PC-3 (cell line): Measurements from ENCODE around the gene TOMM20L. TPM values are rescaled to one million over a fixed set of nuclear protein-coding genes. Genes with fewer than 3 reads are reported as not detected.

ENCODE experiments used
- ATAC-seq: fragments of 200-7000 bp; cut with Tn5 transposase; 2 replicates; pipeline ENCODE4 v1.9.1; 2020; ENCODE audit warnings: mild to moderate bottlenecking, moderate library complexity
- BruUV-seq: library from RNA; stranded (reverse); fragments of 400-500 nt; replicated peaks from 2 replicates; lab custom pipeline; 2021; lab: Mats Ljungman, UMichigan
- CTCF ChIA-PET: fragments of 300-600 bp; sonication (Branson Sonifier 250); formaldehyde crosslinking; loops from one replicate; lab custom pipeline; 2022; ENCODE audit warnings: antibody characterized with exemption; lab: Charles Lee
- POLR2A ChIA-PET: fragments of 300-600 bp; sonication (Branson Sonifier 250); formaldehyde crosslinking; loops from one replicate; lab custom pipeline; 2022; ENCODE audit warnings: antibody characterized with exemption; ENCODE audit not compliant: unreplicated experiment; lab: Charles Lee
- DNase-seq: peaks from one replicate; pipeline ENCODE4 v3.0.0-alpha.2; 2015
- H2AFZ ChIP-seq: fragments of 300-600 bp; sonication (generic); 2 replicates; pipeline ENCODE4 v1.6.0; 2016; ENCODE audit warnings: antibody characterized with exemption, low read length
- H3F3A ChIP-seq: fragments of 300-600 bp; sonication (generic); one replicate; pipeline ENCODE4 v1.6.0; 2017; ENCODE audit warnings: antibody characterized with exemption, low read length, control low read depth, mild to moderate bottlenecking; ENCODE audit not compliant: unreplicated experiment
- H3K27ac ChIP-seq: fragments of 300-600 bp; sonication (generic); 2 replicates; pipeline ENCODE4 v1.5.1; 2016; ENCODE audit warnings: mild to moderate bottlenecking, low read length
- H3K27me3 ChIP-seq: fragments of 300-600 bp; sonication (generic); 2 replicates; pipeline ENCODE4 v1.6.1; 2016; ENCODE audit warnings: low read length, mixed read lengths
- H3K36me3 ChIP-seq: fragments of 300-600 bp; sonication (generic); 2 replicates; pipeline ENCODE4 v1.6.1; 2016; ENCODE audit warnings: low read depth, mixed run types, low read length, mixed read lengths
- H3K4me1 ChIP-seq: fragments of 300-600 bp; sonication (generic); 2 replicates; pipeline ENCODE4 v1.5.1; 2016; ENCODE audit warnings: low read length; ENCODE audit not compliant: insufficient read depth
- H3K4me2 ChIP-seq: fragments of 300-600 bp; sonication (generic); 2 replicates; pipeline ENCODE4 v1.6.0; 2016; ENCODE audit warnings: low read length
- H3K4me3 ChIP-seq: fragments of 300-600 bp; sonication (generic); 2 replicates; pipeline ENCODE4 v1.5.1; 2016; ENCODE audit warnings: mild to moderate bottlenecking, low read length, mixed read lengths
- H3K79me2 ChIP-seq: fragments of 300-600 bp; sonication (generic); 2 replicates; pipeline ENCODE4 v1.6.1; 2017; ENCODE audit warnings: low read length, mixed read lengths
- H3K9ac ChIP-seq: fragments of 300-600 bp; sonication (generic); 2 replicates; pipeline ENCODE4 v1.6.0; 2016; ENCODE audit warnings: mild to moderate bottlenecking, low read length
- H3K9me2 ChIP-seq: fragments of 300-600 bp; sonication (generic); replicated peaks from 2 replicates; pipeline ENCODE4 v1.6.1; 2016; ENCODE audit warnings: mixed run types, low read length, mixed read lengths
- H3K9me3 ChIP-seq: fragments of 300-600 bp; sonication (generic); 2 replicates; pipeline ENCODE4 v1.6.1; 2016; ENCODE audit warnings: low read length, mixed read lengths
- H4K20me1 ChIP-seq: fragments of 300-600 bp; sonication (generic); 2 replicates; pipeline ENCODE4 v1.6.1; 2016; ENCODE audit warnings: low read length, mixed read lengths
- EZH2 ChIP-seq: fragments of 300-600 bp; sonication (generic); IDR thresholded peaks from one replicate; pipeline ENCODE4 v1.6.1; 2017; ENCODE audit warnings: antibody characterized with exemption, mild to moderate bottlenecking, low read length; ENCODE audit not compliant: unreplicated experiment
- EZH2phosphoT487 ChIP-seq: fragments of 300-600 bp; sonication (generic); IDR thresholded peaks from 2 replicates; pipeline ENCODE4 v1.6.1; 2018; ENCODE audit warnings: mild to moderate bottlenecking, antibody characterized with exemption, low read length, borderline replicate concordance
- intact Hi-C: fragments of 100-400 bp; cut with micrococcal nuclease; formaldehyde crosslinking; loops from 2 replicates; pipeline ENCODE4 v1.9.0; 2023
- total RNA-seq: library from RNA; depleted of rRNA; stranded (reverse); fragments of >200 nt; gene quantifications from 2 replicates; pipeline ENCODE4 v1.2.3, GENCODE V29; 2014
- TF ChIP-seq, protein P1 (sequence below): fragments of 300-600 bp; sonication (generic); conservative IDR thresholded peaks from 2 replicates; pipeline ENCODE4 v1.5.1; 2017; ENCODE audit warnings: antibody characterized with exemption, low read depth, mild to moderate bottlenecking, low read length

TOMM20L gene
- total RNA-seq, 1 experiment from 2014 or later: not detected

GRCh38 chr14:58368956-58369355 lies 26.8 kb upstream of the TOMM20L start:
- no peaks in the 10 kb centered on the region for H3K9me3 ChIP-seq
- POLR2A ChIA-PET: no interaction called here

DNA sequence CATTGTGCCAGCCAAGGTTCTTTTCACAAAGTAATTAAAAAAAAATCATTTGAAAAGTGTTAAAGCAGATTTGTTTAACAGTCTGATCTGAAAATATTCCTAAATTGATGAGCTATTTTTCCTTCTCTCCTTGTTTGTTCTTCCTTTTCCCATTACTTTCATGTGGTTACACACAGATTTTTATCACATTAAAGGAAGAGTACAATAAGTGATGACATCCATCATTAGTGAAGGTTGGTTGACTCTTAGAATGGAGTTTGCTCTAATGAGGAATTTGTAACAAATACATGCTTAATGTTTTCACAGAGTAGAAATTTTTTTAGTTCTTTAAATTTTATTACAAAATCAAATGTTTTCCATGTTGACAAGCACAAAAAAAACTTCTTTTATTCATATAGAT lies 18.9 kb upstream of the TOMM20L start:
- CTCF ChIA-PET: no interaction called here
- H3K27me3 ChIP-seq: no peaks in the 10 kb centered on the region
- H3K4me1 ChIP-seq: no peaks in the 10 kb centered on the region
- H3K4me3 ChIP-seq: no peak overlapping the region
- intact Hi-C loops: no loop called here
- H3K9me2 ChIP-seq: no peaks in the 10 kb centered on the region
- DNase-seq (no peak), ATAC-seq (no peak)
- H3K9me3 ChIP-seq: no peaks in the 10 kb centered on the region
- H2AFZ ChIP-seq: no peak overlapping the region
- H3K27ac ChIP-seq: no peak overlapping the region
- H3F3A ChIP-seq: no peaks in the 10 kb centered on the region
- no peak overlapping the region for H3K9ac ChIP-seq
- H3K36me3 ChIP-seq: peaks cover 8% of the 10 kb centered on the region; the same call in 1 of the 2 replicates
- H3K4me2 ChIP-seq: no peak overlapping the region
- BruUV-seq: no TSS peak
- POLR2A ChIA-PET: no interaction called here
- no peaks in the 10 kb centered on the region for H3K79me2 ChIP-seq
- H4K20me1 ChIP-seq: no peaks in the 10 kb centered on the region
- TF ChIP-seq, protein P1, sequence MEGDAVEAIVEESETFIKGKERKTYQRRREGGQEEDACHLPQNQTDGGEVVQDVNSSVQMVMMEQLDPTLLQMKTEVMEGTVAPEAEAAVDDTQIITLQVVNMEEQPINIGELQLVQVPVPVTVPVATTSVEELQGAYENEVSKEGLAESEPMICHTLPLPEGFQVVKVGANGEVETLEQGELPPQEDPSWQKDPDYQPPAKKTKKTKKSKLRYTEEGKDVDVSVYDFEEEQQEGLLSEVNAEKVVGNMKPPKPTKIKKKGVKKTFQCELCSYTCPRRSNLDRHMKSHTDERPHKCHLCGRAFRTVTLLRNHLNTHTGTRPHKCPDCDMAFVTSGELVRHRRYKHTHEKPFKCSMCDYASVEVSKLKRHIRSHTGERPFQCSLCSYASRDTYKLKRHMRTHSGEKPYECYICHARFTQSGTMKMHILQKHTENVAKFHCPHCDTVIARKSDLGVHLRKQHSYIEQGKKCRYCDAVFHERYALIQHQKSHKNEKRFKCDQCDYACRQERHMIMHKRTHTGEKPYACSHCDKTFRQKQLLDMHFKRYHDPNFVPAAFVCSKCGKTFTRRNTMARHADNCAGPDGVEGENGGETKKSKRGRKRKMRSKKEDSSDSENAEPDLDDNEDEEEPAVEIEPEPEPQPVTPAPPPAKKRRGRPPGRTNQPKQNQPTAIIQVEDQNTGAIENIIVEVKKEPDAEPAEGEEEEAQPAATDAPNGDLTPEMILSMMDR: no peak
- no peak for TF ChIP-seq EZH2phosphoT487
- no peak for TF ChIP-seq EZH2

More at GRCh38 chr14:58368956-58369355, 26.8 kb upstream of the TOMM20L start:
- H3K27ac ChIP-seq: no peak overlapping the region
- H3F3A ChIP-seq: no peaks in the 10 kb centered on the region
- ATAC-seq (no peak), DNase-seq (no peak)
- H2AFZ ChIP-seq: no peak overlapping the region
- H3K36me3 ChIP-seq: peaks cover 51% of the 10 kb centered on the region; the same call in 1 of the 2 replicates
- no peaks in the 10 kb centered on the region for H3K27me3 ChIP-seq
- CTCF ChIA-PET: no interaction called here
- H3K9ac ChIP-seq: no peak overlapping the region
- no peaks in the 10 kb centered on the region for H3K9me2 ChIP-seq
- TF ChIP-seq EZH2 (no peak), EZH2phosphoT487 (no peak)
- TF ChIP-seq, protein P1: no peak
- H3K79me2 ChIP-seq: no peaks in the 10 kb centered on the region
- intact Hi-C loops: no loop called here
- H3K4me1 ChIP-seq: no peaks in the 10 kb centered on the region
- no peaks in the 10 kb centered on the region for H4K20me1 ChIP-seq
- BruUV-seq: no TSS peak
- H3K4me2 ChIP-seq: no peak overlapping the region
- no peak overlapping the region for H3K4me3 ChIP-seq

GRCh38 chr14:58390830-58391229 lies 4.9 kb upstream of the TOMM20L start:
- peaks cover 4% of the 10 kb centered on the region for H3K4me1 ChIP-seq
- POLR2A ChIA-PET: no interaction called here
- H3K9me3 ChIP-seq: no peaks in the 10 kb centered on the region
- ATAC-seq (no peak), DNase-seq (no peak)
- TF ChIP-seq, protein P1: no peak
- no peak for TF ChIP-seq EZH2
- TF ChIP-seq EZH2phosphoT487: no peak
- no TSS peak for BruUV-seq
- H3K36me3 ChIP-seq: no peaks in the 10 kb centered on the region
- no peaks in the 10 kb centered on the region for H3F3A ChIP-seq
- H3K4me3 ChIP-seq: no peak overlapping the region
- no peak overlapping the region for H3K27ac ChIP-seq
- H3K9ac ChIP-seq: no peak overlapping the region
- intact Hi-C loops: no loop called here
- H2AFZ ChIP-seq: no peak overlapping the region
- H3K27me3 ChIP-seq: no peaks in the 10 kb centered on the region
- no peaks in the 10 kb centered on the region for H4K20me1 ChIP-seq
- no peaks in the 10 kb centered on the region for H3K79me2 ChIP-seq
- CTCF ChIA-PET: no interaction called here
- H3K4me2 ChIP-seq: no peak overlapping the region
- no peaks in the 10 kb centered on the region for H3K9me2 ChIP-seq
